C4-2B (cell line): ENCODE data around the gene TRAF1.
A peak's percentile ranks its signal among the peaks of the same experiment; 100 is the strongest.

Experiments
- ZFX ChIP-seq: fragments of 450-650 bp; IDR thresholded peaks from 2 replicates; pipeline ENCODE4 v1.6.1; 2017
- TF ChIP-seq, protein P1 (sequence below): fragments of 450-650 bp; conservative IDR thresholded peaks from 2 replicates; pipeline ENCODE4 v1.5.1; 2017; ENCODE audit warnings: mild to moderate bottlenecking

DNA sequence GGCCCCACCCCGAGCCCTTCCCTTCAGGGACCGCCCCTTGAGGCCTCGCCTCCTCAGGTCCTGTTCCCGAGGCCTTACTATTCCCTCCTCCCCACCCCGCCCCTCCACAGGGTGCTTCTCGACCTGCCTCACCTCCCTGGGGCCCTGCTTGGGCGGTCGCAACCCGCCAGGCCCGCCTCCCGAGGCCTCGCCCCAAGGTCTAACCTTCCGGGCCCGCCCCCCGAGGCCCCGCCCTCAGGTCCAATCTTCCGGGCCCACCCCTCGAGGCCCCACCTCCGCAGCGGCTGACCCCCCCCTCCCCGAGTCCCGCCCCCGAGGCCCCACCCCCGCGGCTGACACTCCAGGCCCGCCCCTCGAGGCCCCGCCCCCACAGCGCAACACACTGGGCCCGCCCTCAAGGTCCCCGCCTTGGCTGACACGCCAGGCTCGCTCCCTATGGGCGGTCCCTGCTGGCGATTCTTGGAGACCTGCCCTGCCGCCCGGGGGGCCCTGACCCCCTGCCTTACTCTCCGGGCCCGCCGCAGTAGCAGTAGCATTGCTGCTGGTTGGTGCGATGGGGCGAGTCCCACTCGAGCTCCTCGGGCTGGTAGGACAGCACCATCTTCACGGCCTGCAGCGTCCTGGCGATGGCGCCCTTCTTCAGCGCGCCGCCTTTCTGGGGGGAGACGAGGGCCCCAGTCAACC, 57.8 kb downstream of the TRAF1 start:
- TF ChIP-seq, protein P1, sequence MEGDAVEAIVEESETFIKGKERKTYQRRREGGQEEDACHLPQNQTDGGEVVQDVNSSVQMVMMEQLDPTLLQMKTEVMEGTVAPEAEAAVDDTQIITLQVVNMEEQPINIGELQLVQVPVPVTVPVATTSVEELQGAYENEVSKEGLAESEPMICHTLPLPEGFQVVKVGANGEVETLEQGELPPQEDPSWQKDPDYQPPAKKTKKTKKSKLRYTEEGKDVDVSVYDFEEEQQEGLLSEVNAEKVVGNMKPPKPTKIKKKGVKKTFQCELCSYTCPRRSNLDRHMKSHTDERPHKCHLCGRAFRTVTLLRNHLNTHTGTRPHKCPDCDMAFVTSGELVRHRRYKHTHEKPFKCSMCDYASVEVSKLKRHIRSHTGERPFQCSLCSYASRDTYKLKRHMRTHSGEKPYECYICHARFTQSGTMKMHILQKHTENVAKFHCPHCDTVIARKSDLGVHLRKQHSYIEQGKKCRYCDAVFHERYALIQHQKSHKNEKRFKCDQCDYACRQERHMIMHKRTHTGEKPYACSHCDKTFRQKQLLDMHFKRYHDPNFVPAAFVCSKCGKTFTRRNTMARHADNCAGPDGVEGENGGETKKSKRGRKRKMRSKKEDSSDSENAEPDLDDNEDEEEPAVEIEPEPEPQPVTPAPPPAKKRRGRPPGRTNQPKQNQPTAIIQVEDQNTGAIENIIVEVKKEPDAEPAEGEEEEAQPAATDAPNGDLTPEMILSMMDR, result peak; percentile 76
- no peak for TF ChIP-seq ZFX
